H1 (cell line): ENCODE results near the gene KLK5. TPM values are rescaled to one million over a fixed set of nuclear protein-coding genes. Genes with fewer than 3 reads are reported as not detected.

Source experiments
- CTCF ChIA-PET: fragments of 300-600 bp; sonication (Branson Sonifier 250); formaldehyde crosslinking; loops from one replicate; lab custom pipeline; 2021; ENCODE audit not compliant: partially characterized antibody; lab: Charles Lee
- POLR2A ChIA-PET: fragments of 300-600 bp; sonication (Branson Sonifier 250); formaldehyde crosslinking; loops from one replicate; lab custom pipeline; 2021; ENCODE audit warnings: inconsistent platforms; ENCODE audit not compliant: partially characterized antibody; lab: Charles Lee
- DNase-seq, 2 experiments: peaks; one replicate each; pipeline versions ENCODE4 v3.0.0 to v3.0.0-alpha.2; 2010 to 2022; ENCODE audit warnings: low spot score in 2 of 2, low read depth in 1 of 2, mixed read lengths in 1 of 2
- FAIRE-seq: peaks from 2 replicates; lab custom pipeline; 2011; peaks lifted over from hg19 to GRCh38; lab: Jason Lieb, UNC
- H2AFZ ChIP-seq: 2 replicates; pipeline ENCODE4 v1.8.1; 2012; ENCODE audit warnings: low read length, inconsistent platforms
- H2AK5ac ChIP-seq: 2 replicates; pipeline ENCODE4 v1.6.1; 2013; ENCODE audit warnings: low read depth, low read length
- H2BK120ac ChIP-seq: replicated peaks from 2 replicates; pipeline ENCODE3; 2013; ENCODE audit warnings: low read depth, low read length, inconsistent platforms
- H2BK12ac ChIP-seq: 2 replicates; pipeline ENCODE4 v1.6.1; 2013; ENCODE audit warnings: low read depth, low read length
- H2BK15ac ChIP-seq: 2 replicates; pipeline ENCODE4 v1.6.1; 2013; ENCODE audit warnings: low read length
- H2BK20ac ChIP-seq: 2 replicates; pipeline ENCODE4 v1.6.1; 2013; ENCODE audit warnings: low read length
- H2BK5ac ChIP-seq: 2 replicates; pipeline ENCODE4 v1.6.1; 2013; ENCODE audit warnings: low read depth, low read length
- H3K14ac ChIP-seq: 2 replicates; pipeline ENCODE4 v1.6.1; 2013; ENCODE audit warnings: inconsistent platforms; ENCODE audit not compliant: insufficient read length
- H3K18ac ChIP-seq: 2 replicates; pipeline ENCODE4 v1.6.1; 2013; ENCODE audit warnings: low read length; ENCODE audit errors: extremely low read depth
- H3K23ac ChIP-seq: 2 replicates; pipeline ENCODE4 v1.6.1; 2013; ENCODE audit warnings: inconsistent platforms; ENCODE audit not compliant: insufficient read length
- H3K23me2 ChIP-seq: 2 replicates; pipeline ENCODE4 v1.6.1; 2013; ENCODE audit warnings: low read depth, low read length
- H3K27ac ChIP-seq: 2 replicates; pipeline ENCODE4 v1.6.1; 2011; ENCODE audit warnings: low read depth, low read length, inconsistent platforms
- H3K27me3 ChIP-seq, 4 experiments: replicated peaks in 1 of 4; 1 replicate in 1 of 4; 2 replicates in 3 of 4; pipeline versions ENCODE4 v1.6.1 to v1.8.1; 2011 to 2013; ENCODE audit warnings: low read length in 3 of 4, mild to moderate bottlenecking in 3 of 4, inconsistent platforms in 2 of 4, mixed read lengths in 2 of 4, moderate library complexity in 1 of 4; ENCODE audit not compliant: control insufficient read depth in 3 of 4, insufficient read depth in 3 of 4; ENCODE audit errors: extremely low read depth in 1 of 4
- H3K36me3 ChIP-seq, 4 experiments: 2 replicates each; pipeline versions ENCODE4 v1.6.1 to v1.8.1; 2011 to 2013; ENCODE audit warnings: mild to moderate bottlenecking in 4 of 4, low read length in 3 of 4, moderate library complexity in 2 of 4, control low read depth in 1 of 4, inconsistent platforms in 1 of 4; ENCODE audit not compliant: insufficient read depth in 4 of 4, control insufficient read depth in 2 of 4
- H3K4ac ChIP-seq: replicated peaks from 2 replicates; pipeline ENCODE3; 2013; ENCODE audit warnings: low read length, low read depth, mixed read lengths, inconsistent platforms; ENCODE audit not compliant: insufficient read length
- H3K4me1 ChIP-seq, 4 experiments: replicated peaks in 1 of 4; 1 replicate in 1 of 4; 2 replicates in 3 of 4; pipeline versions ENCODE4 v1.6.1 to v1.8.1; 2011 to 2013; ENCODE audit warnings: low read length in 3 of 4, inconsistent platforms in 2 of 4, mixed read lengths in 1 of 4; ENCODE audit not compliant: insufficient read depth in 4 of 4, control insufficient read depth in 3 of 4
- H3K4me2 ChIP-seq, 2 experiments: 2 replicates each; pipeline versions ENCODE4 v1.6.1 to v1.8.1; 2011 to 2013; ENCODE audit warnings: low read depth in 2 of 2, low read length in 2 of 2, control low read depth in 1 of 2, inconsistent platforms in 1 of 2, mild to moderate bottlenecking in 1 of 2; ENCODE audit not compliant: insufficient read depth in 1 of 2
- H3K4me3 ChIP-seq, 4 experiments: fragments of 200-600, 300-600 bp in 1 of 4; sonication (generic), shearing (Covaris generic), sonication (Bioruptor Twin) in 1 of 4; 2 replicates each; pipeline versions ENCODE4 v1.5.1 to v1.8.1; 2011 to 2016; ENCODE audit warnings: low read length in 4 of 4, low read depth in 3 of 4, control low read depth in 2 of 4, inconsistent platforms in 2 of 4, mild to moderate bottlenecking in 2 of 4, mixed read lengths in 1 of 4, moderate library complexity in 1 of 4; ENCODE audit not compliant: insufficient read depth in 2 of 4; ENCODE audit errors: extremely low read depth in 1 of 4
- H3K56ac ChIP-seq: replicated peaks from 2 replicates; pipeline ENCODE3; 2013; ENCODE audit warnings: low read depth, mild to moderate bottlenecking, mixed read lengths, low read length, inconsistent platforms; ENCODE audit not compliant: insufficient read length
- H3K79me1 ChIP-seq: 2 replicates; pipeline ENCODE4 v1.6.1; 2013; ENCODE audit warnings: low read depth, low read length, control low read depth
- H3K79me2 ChIP-seq, 2 experiments: 2 replicates each; pipeline versions ENCODE4 v1.6.1 to v1.8.1; 2012 to 2013; ENCODE audit warnings: low read length in 2 of 2, mild to moderate bottlenecking in 2 of 2, inconsistent platforms in 1 of 2; ENCODE audit not compliant: insufficient read depth in 2 of 2, control insufficient read depth in 1 of 2
- H3K9ac ChIP-seq, 4 experiments: replicated peaks in 1 of 4; 1 replicate in 1 of 4; 2 replicates in 3 of 4; pipeline versions ENCODE4 v1.6.1 to v1.8.1; 2011 to 2013; ENCODE audit warnings: low read depth in 3 of 4, low read length in 3 of 4, control low read depth in 2 of 4, mild to moderate bottlenecking in 2 of 4, moderate library complexity in 2 of 4, inconsistent platforms in 1 of 4; ENCODE audit errors: extremely low read depth in 1 of 4
- H3K9me3 ChIP-seq, 2 experiments: 2 replicates each; pipeline versions ENCODE4 v1.6.1 to v1.8.1; 2012 to 2013; ENCODE audit warnings: mild to moderate bottlenecking in 2 of 2, moderate library complexity in 2 of 2, control low read depth in 1 of 2, inconsistent platforms in 1 of 2, low read depth in 1 of 2, low read length in 1 of 2, mixed read lengths in 1 of 2; ENCODE audit not compliant: insufficient read depth in 2 of 2
- H4K20me1 ChIP-seq, 2 experiments: replicated peaks in 1 of 2; 2 replicates each; pipeline versions ENCODE3 to v1.8.1; 2011 to 2013; ENCODE audit warnings: inconsistent platforms in 2 of 2, low read length in 2 of 2, mild to moderate bottlenecking in 1 of 2; ENCODE audit not compliant: insufficient read depth in 2 of 2, control insufficient read depth in 1 of 2
- H4K5ac ChIP-seq: 2 replicates; pipeline ENCODE4 v1.6.1; 2013; ENCODE audit warnings: low read length, low read depth, mixed read lengths, inconsistent platforms; ENCODE audit not compliant: insufficient read length
- H4K8ac ChIP-seq: 2 replicates; pipeline ENCODE4 v1.8.0; 2013; ENCODE audit warnings: mild to moderate bottlenecking, moderate library complexity, low read length, inconsistent platforms; ENCODE audit not compliant: insufficient read depth; ENCODE audit errors: extremely low read depth
- H4K91ac ChIP-seq: replicated peaks from 2 replicates; pipeline ENCODE3; 2013; ENCODE audit warnings: low read length, mixed read lengths, inconsistent platforms; ENCODE audit not compliant: insufficient read length
- ASH2L ChIP-seq: fragments of 200-600, 300-600 bp; sonication (generic); IDR thresholded peaks from one replicate; pipeline ENCODE4 v1.7.1; 2017; ENCODE audit warnings: low read length
- BACH1 ChIP-seq: IDR thresholded peaks from 2 replicates; pipeline ENCODE4 v1.6.1; 2012; ENCODE audit warnings: low read length, improper control_type of control experiment
- BRCA1 ChIP-seq: IDR thresholded peaks from 2 replicates; pipeline ENCODE4 v1.6.1; 2012; ENCODE audit warnings: low read depth, low read length, improper control_type of control experiment
- CBX8 ChIP-seq: fragments of 300-800, 300-1000 bp; sonication (generic); IDR thresholded peaks from 2 replicates; pipeline ENCODE4 v1.7.1; 2016; ENCODE audit warnings: low read depth, low read length, borderline replicate concordance
- EZH2 ChIP-seq: fragments of 200-600 bp; sonication (generic); IDR thresholded peaks from 2 replicates; pipeline ENCODE4 v1.7.1; 2012; ENCODE audit warnings: low read depth, mild to moderate bottlenecking, moderate library complexity, low read length, inconsistent platforms; ENCODE audit not compliant: severe bottlenecking
- KDM1A ChIP-seq: fragments of 200-600, 300-600 bp; sonication (generic); IDR thresholded peaks from 2 replicates; pipeline ENCODE4 v1.7.1; 2016; ENCODE audit warnings: mild to moderate bottlenecking, low read length, borderline replicate concordance
- KDM5A ChIP-seq: fragments of 200-600 bp; IDR thresholded peaks from 2 replicates; pipeline ENCODE4 v1.7.1; 2012; ENCODE audit warnings: mild to moderate bottlenecking, low read length, inconsistent platforms, mixed read lengths
- NRF1 ChIP-seq: IDR thresholded peaks from 2 replicates; pipeline ENCODE4 v1.6.1; 2011; ENCODE audit warnings: mild to moderate bottlenecking, low read depth, low read length, improper control_type of control experiment
- POLR2AphosphoS5 ChIP-seq: IDR thresholded peaks from 2 replicates; pipeline ENCODE4 v1.6.1; 2011; ENCODE audit warnings: low read depth, low read length
- SIRT6 ChIP-seq: IDR thresholded peaks from one replicate; pipeline ENCODE4 v1.7.1; 2012; ENCODE audit warnings: low read length, inconsistent platforms
- SP4 ChIP-seq: IDR thresholded peaks from 2 replicates; pipeline ENCODE4 v1.6.1; 2012; ENCODE audit warnings: low read length, inconsistent platforms
- TAF7 ChIP-seq: optimal IDR thresholded peaks from 2 replicates; pipeline ENCODE3; 2011; ENCODE audit warnings: low read depth, mild to moderate bottlenecking, inconsistent platforms, low read length, moderate library complexity, borderline replicate concordance
- WGBS, 2 experiments: shearing (Covaris generic) in 1 of 2; methylation state at CpG; one replicate each; pipeline versions ENCODE4 v1.1.6 to v1.1.7; 2013 to 2015; ENCODE audit warnings: low lambda C conversion rate in 2 of 2, mixed read lengths in 2 of 2, inconsistent platforms in 1 of 2, low coverage in 1 of 2, missing lambda C conversion rate in 1 of 2; ENCODE audit not compliant: insufficient replicate concordance in 2 of 2, insufficient coverage in 1 of 2, insufficient read length in 1 of 2; ENCODE audit errors: extremely low coverage in 1 of 2, missing lambda C conversion rate in 1 of 2; 5-methylcytosine and 5-hydroxymethylcytosine counted together
- polyA plus RNA-seq, 7 experiments: library from polyadenylated mRNA; depleted of rRNA in 3 of 7; stranded (reverse) in 5 of 7; unstranded in 2 of 7; fragments of >200 nt in 5 of 7; fragments of 200-250 nt in 2 of 7; gene quantifications; 1 replicate in 5 of 7; 2 replicates in 1 of 7; 4 replicates in 1 of 7; pipeline versions ENCODE4 v1.2.1 to v1.2.3, GENCODE V29; 2011 to 2013; ENCODE audit warnings: missing spikeins in 2 of 7, mixed read lengths in 2 of 7
- total RNA-seq: library from RNA; stranded (reverse); fragmentation: NEBNext Ultra II Directional; extraction: Animal tissue kit (Norgen Biotek cat#: 25700); gene quantifications from 2 replicates; pipeline ENCODE4 v1.2.1, GENCODE V29; 2021

The KLK5 gene
- total and polyA plus RNA-seq, 2 of the 8 experiments (the other 6 are each of a cell fraction or from before 2014, with no cell fraction given) = 0.76 to 2.0 TPM

DNA sequence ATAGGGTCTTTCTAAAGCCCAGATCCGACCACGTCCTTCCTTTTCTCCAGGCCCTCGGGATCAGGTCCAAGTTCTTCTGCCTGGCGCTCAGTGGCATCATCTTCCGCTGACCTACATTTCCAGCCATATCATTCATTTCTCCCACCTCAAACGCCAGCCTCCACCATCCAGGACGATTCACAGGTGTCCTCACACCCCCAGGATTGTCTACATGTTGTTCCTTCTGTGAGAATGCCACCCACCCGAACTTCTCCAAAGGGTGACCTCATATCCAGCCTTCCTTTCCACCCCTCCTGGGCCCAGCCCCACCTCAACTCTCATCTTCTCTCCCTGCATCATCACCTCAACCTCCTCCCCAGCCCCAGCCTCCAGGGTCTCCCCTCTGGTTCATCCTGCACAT lies 4.7 kb upstream of the KLK5 start:
- no peak for DNase-seq
- Histone ChIP-seq H2BK20ac (no peak overlapping the region), H2BK12ac (0 out of 2 replicates have a peak overlapping the region, but pooled peaks have one; percentile 27), H2AK5ac (peak overlapping the region; percentile 75; the same call in 1 of the 2 replicates), H3K9me3 (no peaks in the 10 kb centered on the region), H4K91ac (no peak overlapping the region), H2BK120ac (no peak overlapping the region), H3K56ac (no peak overlapping the region), H3K4me1 (peaks cover 0 to 7% (median 3%) of the 10 kb centered on the region in 4 experiments; a peak in 6 of 7 replicates), H3K18ac (no peak overlapping the region), H3K79me1 (no peaks in the 10 kb centered on the region), H3K23me2 (no peaks in the 10 kb centered on the region; the same call in 1 of the 2 replicates), H3K4me2 (no peak overlapping the region), H4K20me1 (no peaks in the 10 kb centered on the region), H3K14ac (no peak overlapping the region), H3K36me3 (no peaks in the 10 kb centered on the region), H2AFZ (no peak overlapping the region), H3K4ac (no peak overlapping the region), H3K4me3 (no peak overlapping the region), H4K8ac (no peak overlapping the region; the same call in 1 of the 2 replicates), H3K23ac (no peak overlapping the region), H3K27ac (no peak overlapping the region), H3K9ac (no peak overlapping the region), H3K79me2 (no peaks in the 10 kb centered on the region), H3K27me3 (no peaks in the 10 kb centered on the region), H2BK15ac (no peak overlapping the region), H4K5ac (no peak overlapping the region), H2BK5ac (no peak overlapping the region)
- ChIA-PET POLR2A (no interaction called here), CTCF (interaction anchor here (1.2 kb wide), 1 partner anchor 63 kb away, joined by 3 read pairs; no protein-coding TSS in a partner anchor)
- 80% methylated on average over 8 of the region's 8 CpGs; no CpG with 5 or more reads in 1 of the 2 experiments for WGBS, 2 experiments
- no peak for FAIRE-seq
- TF ChIP-seq CBX8 (no peak), KDM1A (no peak), BACH1 (no peak), NRF1 (no peak), EZH2 (no peak), ASH2L (no peak), SIRT6 (no peak), TAF7 (no peak), BRCA1 (no peak), SP4 (no peak), POLR2AphosphoS5 (no peak), KDM5A (no peak)
